Karpas-422 (cell line): ENCODE data around the gene NOL4L. TPM values are rescaled to one million over a fixed set of nuclear protein-coding genes. Genes with fewer than 3 reads are reported as not detected.

Source experiments
- DNase-seq: peaks from one replicate; pipeline ENCODE4 v3.0.0-alpha.2; 2015
- H2AFZ ChIP-seq: fragments of 200-600 bp; sonication (generic); 2 replicates; pipeline ENCODE4 v1.6.1; 2014; ENCODE audit warnings: antibody characterized with exemption, low read length, mixed read lengths
- H3K27ac ChIP-seq: fragments of 200-600 bp; sonication (generic); 2 replicates; pipeline ENCODE4 v1.5.1; 2014; ENCODE audit warnings: mild to moderate bottlenecking, low read length, moderate library complexity
- H3K27me3 ChIP-seq: fragments of 200-600 bp; sonication (generic); 2 replicates; pipeline ENCODE4 v1.6.1; 2014; ENCODE audit warnings: low read length, mixed read lengths
- H3K36me3 ChIP-seq: fragments of 200-600 bp; sonication (generic); 2 replicates; pipeline ENCODE4 v1.6.1; 2014; ENCODE audit warnings: low read length, mixed read lengths; ENCODE audit not compliant: insufficient read depth
- H3K4me1 ChIP-seq: fragments of 200-600 bp; sonication (generic); 2 replicates; pipeline ENCODE4 v1.6.1; 2014; ENCODE audit warnings: mild to moderate bottlenecking, low read length, mixed read lengths
- H3K4me2 ChIP-seq: fragments of 200-600 bp; sonication (generic); 2 replicates; pipeline ENCODE4 v1.6.1; 2014; ENCODE audit warnings: low read length, low read depth, mild to moderate bottlenecking; ENCODE audit not compliant: poor library complexity, severe bottlenecking
- H3K4me3 ChIP-seq: fragments of 200-600 bp; sonication (generic); 2 replicates; pipeline ENCODE4 v1.5.1; 2014; ENCODE audit warnings: mild to moderate bottlenecking, antibody characterized with exemption, low read length, mixed read lengths
- H3K79me2 ChIP-seq: fragments of 200-600 bp; sonication (generic); 2 replicates; pipeline ENCODE4 v1.6.1; 2014; ENCODE audit warnings: mild to moderate bottlenecking, low read length, mixed read lengths
- H3K9ac ChIP-seq: fragments of 200-600 bp; sonication (generic); 2 replicates; pipeline ENCODE4 v1.6.0; 2014; ENCODE audit warnings: low read length
- H3K9me2 ChIP-seq: fragments of 200-600 bp; sonication (generic), shearing (Covaris generic); replicated peaks from 2 replicates; pipeline ENCODE4 v1.6.0; 2014; ENCODE audit warnings: mild to moderate bottlenecking, low read length, moderate library complexity; ENCODE audit not compliant: insufficient read depth
- H3K9me3 ChIP-seq: fragments of 300-700, 200-600 bp; sonication (generic); 2 replicates; pipeline ENCODE4 v1.6.1; 2014; ENCODE audit warnings: low read length, mixed read lengths
- H4K20me1 ChIP-seq: fragments of 200-600 bp; sonication (generic); 2 replicates; pipeline ENCODE4 v1.6.1; 2014; ENCODE audit warnings: mild to moderate bottlenecking, antibody characterized with exemption, low read length, low read depth; ENCODE audit not compliant: insufficient read depth
- total RNA-seq: library from RNA; depleted of rRNA; stranded (reverse); fragments of >200 nt; shearing (Covaris generic); gene quantifications from 2 replicates; pipeline ENCODE4 v1.2.3, GENCODE V29; 2014; ENCODE audit warnings: low replicate concordance

Gene NOL4L
- total RNA-seq, 1 experiment from 2014 or later: 1.5 TPM

GRCh38 chr20:32541323-32542258 is 43.5 kb downstream of the NOL4L start:
- Histone ChIP-seq H3K27ac (no peak overlapping the region), H2AFZ (no peak overlapping the region), H3K36me3 (no peaks in the 10 kb centered on the region), H3K9ac (no peak overlapping the region), H3K27me3 (no peaks in the 10 kb centered on the region), H3K4me2 (no peak overlapping the region), H4K20me1 (no peaks in the 10 kb centered on the region), H3K4me1 (peaks cover 9% of the 10 kb centered on the region), H3K4me3 (no peak overlapping the region), H3K79me2 (no peaks in the 10 kb centered on the region), H3K9me3 (no peaks in the 10 kb centered on the region), H3K9me2 (no peaks in the 10 kb centered on the region)
- no peak for DNase-seq

GRCh38 chr20:32539817-32540675 is 45.1 kb downstream of the NOL4L start:
- Histone ChIP-seq H3K27me3 (peaks cover 2% of the 10 kb centered on the region; the same call in 1 of the 2 replicates), H3K9ac (no peak overlapping the region), H2AFZ (0 out of 2 replicates have a peak overlapping the region, but pooled peaks have one; percentile 10), H3K79me2 (no peaks in the 10 kb centered on the region), H4K20me1 (0 out of 2 replicates have a peak, but pooled peaks cover 5% of the 10 kb centered on the region), H3K9me3 (no peaks in the 10 kb centered on the region), H3K4me1 (peaks cover 14% of the 10 kb centered on the region), H3K36me3 (no peaks in the 10 kb centered on the region), H3K4me3 (no peak overlapping the region), H3K9me2 (no peaks in the 10 kb centered on the region), H3K4me2 (no peak overlapping the region), H3K27ac (no peak overlapping the region)
- DNase-seq: no peak

GRCh38 chr20:32539026-32539816 is 45.9 kb downstream of the NOL4L start:
- Histone ChIP-seq H3K4me1 (peaks cover 17% of the 10 kb centered on the region), H3K27me3 (peaks cover 2% of the 10 kb centered on the region; the same call in 1 of the 2 replicates), H4K20me1 (0 out of 2 replicates have a peak, but pooled peaks cover 5% of the 10 kb centered on the region), H2AFZ (0 out of 2 replicates have a peak overlapping the region, but pooled peaks have one; percentile 10), H3K79me2 (no peaks in the 10 kb centered on the region), H3K27ac (no peak overlapping the region), H3K4me3 (no peak overlapping the region), H3K4me2 (no peak overlapping the region), H3K9me3 (no peaks in the 10 kb centered on the region), H3K9ac (no peak overlapping the region), H3K9me2 (no peaks in the 10 kb centered on the region), H3K36me3 (no peaks in the 10 kb centered on the region)
- DNase-seq: no peak

- H3K4me3 ChIP-seq: no peak overlapping the region
- H3K9me2 ChIP-seq: no peaks in the 10 kb centered on the region
- 0 out of 2 replicates have a peak, but pooled peaks cover 5% of the 10 kb centered on the region for H4K20me1 ChIP-seq
- H3K79me2 ChIP-seq: no peaks in the 10 kb centered on the region
- no peaks in the 10 kb centered on the region for H3K36me3 ChIP-seq
- no peak overlapping the region for H2AFZ ChIP-seq
- H3K27me3 ChIP-seq: peaks cover 2% of the 10 kb centered on the region; the same call in 1 of the 2 replicates
- no peak overlapping the region for H3K9ac ChIP-seq
- H3K27ac ChIP-seq: no peak overlapping the region
- peaks cover 17% of the 10 kb centered on the region for H3K4me1 ChIP-seq
- DNase-seq: peak; percentile 47
- H3K9me3 ChIP-seq: no peaks in the 10 kb centered on the region
- no peak overlapping the region for H3K4me2 ChIP-seq
These were observed 46.6 kb downstream of the NOL4L start for GRCh38 chr20:32538526-32538939.

GRCh38 chr20:32537657-32538525 is 47.2 kb downstream of the NOL4L start:
- Histone ChIP-seq H3K79me2 (no peaks in the 10 kb centered on the region), H3K9me3 (no peaks in the 10 kb centered on the region), H4K20me1 (0 out of 2 replicates have a peak, but pooled peaks cover 5% of the 10 kb centered on the region), H3K27ac (no peak overlapping the region), H3K4me1 (peaks cover 17% of the 10 kb centered on the region), H2AFZ (no peak overlapping the region), H3K9ac (no peak overlapping the region), H3K36me3 (no peaks in the 10 kb centered on the region), H3K4me3 (no peak overlapping the region), H3K9me2 (no peaks in the 10 kb centered on the region), H3K27me3 (peaks cover 2% of the 10 kb centered on the region; the same call in 1 of the 2 replicates), H3K4me2 (no peak overlapping the region)
- no peak for DNase-seq

- H3K27ac ChIP-seq: no peak overlapping the region
- peak overlapping the region; percentile 57 for H3K4me2 ChIP-seq
- H3K9me3 ChIP-seq: no peaks in the 10 kb centered on the region
- H2AFZ ChIP-seq: no peak overlapping the region
- peak overlapping the region; percentile 38; the same call in 1 of the 2 replicates for H3K4me3 ChIP-seq
- H3K36me3 ChIP-seq: no peaks in the 10 kb centered on the region
- peak; percentile 53 for DNase-seq
- H3K79me2 ChIP-seq: no peaks in the 10 kb centered on the region
- H3K9ac ChIP-seq: no peak overlapping the region
- peaks cover 2% of the 10 kb centered on the region; the same call in 1 of the 2 replicates for H3K27me3 ChIP-seq
- 0 out of 2 replicates have a peak, but pooled peaks cover 5% of the 10 kb centered on the region for H4K20me1 ChIP-seq
- no peaks in the 10 kb centered on the region for H3K9me2 ChIP-seq
- H3K4me1 ChIP-seq: peaks cover 17% of the 10 kb centered on the region
These were observed 48.1 kb downstream of the NOL4L start for GRCh38 chr20:32536851-32537656.
